SK-N-SH (cell line): ENCODE results near the gene SPON1.

Experiments used
- CTCF ChIP-seq: fragments of 200-600 bp; sonication (generic); IDR thresholded peaks from 2 replicates; pipeline ENCODE4 v1.6.1; 2017; ENCODE audit warnings: antibody characterized with exemption, mild to moderate bottlenecking, moderate library complexity
- YY1 ChIP-seq: IDR thresholded peaks from 2 replicates; pipeline ENCODE4 v1.4.0; 2012; ENCODE audit warnings: low read depth, mild to moderate bottlenecking

- no peak for TF ChIP-seq CTCF
- no peak for TF ChIP-seq YY1
Measured at GRCh38 chr11:13923182-13923581, 39.3 kb upstream of the SPON1 start.
